ENCODE data around the gene ATP6V1C2.
"Not testable (repeated sequence)": the region's sequence is repeated elsewhere in the genome, so short reads cannot be mapped to it uniquely, and the experiment has no call there.

The ATP6V1C2 gene

DNA sequence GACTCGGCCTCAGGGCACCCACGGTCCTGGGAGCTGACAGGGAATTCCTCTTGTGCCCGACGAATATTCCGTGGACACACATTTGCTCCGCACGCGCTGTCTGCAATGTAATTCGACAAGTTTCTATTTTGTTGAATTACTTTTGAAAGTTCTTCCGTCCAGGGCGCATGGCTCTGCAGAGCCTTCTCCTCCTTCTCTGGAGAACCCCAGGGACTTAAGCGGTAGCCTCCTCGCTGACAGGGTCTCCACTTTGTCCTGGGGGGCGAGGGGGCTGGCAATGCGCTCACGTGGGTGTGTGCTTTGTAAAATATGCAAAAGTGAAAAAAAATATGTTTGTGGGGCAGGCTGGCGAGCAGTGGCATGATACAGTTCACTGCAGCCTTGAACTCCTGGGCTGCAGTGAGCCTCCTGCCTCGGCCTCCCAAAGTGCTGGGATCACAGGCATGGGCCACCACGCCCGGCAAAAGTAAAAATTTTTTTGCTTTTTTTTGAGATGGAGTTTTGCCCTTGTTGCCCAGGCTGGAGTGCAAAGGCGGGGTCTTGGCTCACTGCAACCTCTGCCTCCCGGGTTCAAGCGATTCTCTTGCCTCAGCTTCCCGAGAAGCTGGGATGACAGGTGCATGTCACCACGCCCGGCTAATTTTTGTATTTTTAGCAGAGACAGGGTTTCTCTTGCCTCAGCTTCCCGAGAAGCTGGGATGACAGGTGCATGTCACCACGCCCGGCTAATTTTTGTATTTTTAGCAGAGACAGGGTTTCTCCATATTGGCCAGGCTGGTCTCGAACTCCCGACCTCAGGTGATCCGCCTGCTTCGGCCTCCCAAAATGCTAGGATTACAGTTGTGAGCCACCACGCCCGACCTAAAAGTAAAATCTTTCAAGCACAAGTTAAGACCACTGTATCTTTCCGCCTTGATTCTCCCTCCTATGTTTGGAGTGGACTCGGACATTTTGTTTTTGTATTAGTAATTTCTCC, 92.0 kb downstream of the ATP6V1C2 start:
- not testable (repeated sequence) for DNase-seq (ENCODE audit: low spot score)

DNA sequence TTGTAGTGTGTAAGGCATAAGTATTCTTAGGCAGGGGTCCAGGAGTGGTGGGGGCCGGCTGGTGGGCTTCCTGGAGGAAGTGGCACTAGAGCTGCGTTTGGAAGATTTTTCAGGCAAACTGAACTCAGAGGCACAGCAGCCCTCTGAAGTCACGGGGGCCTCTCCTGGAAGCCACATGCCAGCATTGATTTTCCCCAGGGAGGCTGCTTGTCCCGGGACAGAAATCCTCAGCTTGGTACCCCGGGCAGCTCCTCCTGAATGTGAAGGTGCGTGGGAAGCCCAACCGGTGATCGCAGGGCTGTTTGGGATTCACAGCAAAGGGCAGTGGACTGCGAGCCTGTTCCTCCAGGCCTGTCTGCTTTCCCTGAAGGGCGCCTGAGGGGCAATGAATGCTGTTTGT, 92.7 kb downstream of the ATP6V1C2 start:
- DNase-seq (ENCODE audit: low spot score): no peak

DNA sequence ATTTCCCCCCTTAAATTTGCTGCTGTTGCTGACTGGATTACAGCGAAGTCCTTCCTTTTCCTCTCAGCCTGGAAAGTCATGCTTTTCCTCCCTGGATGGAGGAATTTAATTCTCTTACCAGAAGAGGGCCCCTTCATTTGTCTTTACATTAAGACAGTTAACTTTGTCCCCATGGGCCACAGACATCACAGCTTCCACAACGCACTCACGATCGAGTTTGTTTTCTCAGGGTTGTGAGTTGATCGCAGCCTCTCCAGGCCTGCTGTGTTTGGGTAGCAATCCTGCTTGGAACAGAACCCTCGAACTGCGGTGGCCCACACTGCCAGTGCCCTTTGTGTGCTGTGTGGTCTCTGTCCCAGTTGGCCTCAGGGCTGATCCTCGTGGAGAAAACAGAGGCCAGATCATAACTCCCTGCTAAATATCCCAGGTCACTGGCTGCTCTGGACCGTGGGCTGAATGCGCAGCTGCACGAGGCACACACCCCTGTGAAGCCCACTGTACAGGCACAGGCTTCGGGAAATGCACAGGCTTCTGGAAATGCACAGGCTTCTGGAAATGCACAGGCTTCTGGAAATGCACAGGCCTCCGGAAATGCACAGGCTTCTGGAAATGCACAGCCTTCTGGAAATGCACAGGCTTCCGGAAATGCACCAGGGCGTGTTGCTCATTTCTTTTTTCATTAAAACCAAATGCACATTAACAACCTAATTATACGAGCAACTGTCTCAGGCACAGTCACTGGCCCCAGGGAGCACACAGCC, 93.3 kb downstream of the ATP6V1C2 start:
- DNase-seq (ENCODE audit: low spot score): no peak

DNA sequence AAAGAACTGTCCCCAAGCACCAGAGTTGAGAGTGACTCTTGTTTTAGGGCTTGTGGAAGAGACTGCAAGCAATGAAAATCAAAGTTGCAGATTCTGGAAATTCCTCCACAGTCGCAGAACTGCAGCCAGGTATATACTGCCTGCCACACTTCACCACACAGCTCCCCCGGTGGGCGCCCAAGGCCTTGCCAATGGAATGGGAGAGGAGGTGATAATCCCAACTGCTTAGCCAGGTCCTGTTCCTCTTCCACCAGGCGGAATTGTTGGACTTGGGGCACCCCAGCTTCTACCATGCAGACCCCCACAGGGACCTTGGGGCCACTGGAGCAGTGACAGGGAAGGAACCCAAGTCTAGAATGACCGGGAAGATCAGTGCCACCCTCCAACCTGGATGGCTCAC, 96.0 kb downstream of the ATP6V1C2 start:
- DNase-seq (ENCODE audit: low spot score): peak; percentile 72

DNA sequence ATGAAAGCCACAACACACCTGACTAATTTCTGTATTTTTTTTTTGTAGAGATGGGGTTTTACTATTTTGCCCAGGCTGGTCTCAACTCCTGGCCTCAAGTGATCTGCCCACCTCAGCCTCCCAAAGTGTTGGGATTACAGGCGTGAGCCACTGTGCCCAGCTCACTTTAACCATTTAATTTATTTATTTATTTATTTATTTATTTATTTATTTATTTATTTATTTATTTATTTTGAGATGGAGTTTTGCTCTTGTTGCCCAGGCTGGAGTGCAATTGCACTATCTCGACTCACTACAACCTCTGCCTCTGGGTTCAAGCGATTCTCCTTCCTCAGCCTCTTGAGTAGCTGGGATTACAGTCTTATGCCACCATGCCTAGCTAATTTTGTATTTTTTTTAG, 96.9 kb downstream of the ATP6V1C2 start:
- not testable (repeated sequence) for DNase-seq (ENCODE audit: low spot score)

DNA sequence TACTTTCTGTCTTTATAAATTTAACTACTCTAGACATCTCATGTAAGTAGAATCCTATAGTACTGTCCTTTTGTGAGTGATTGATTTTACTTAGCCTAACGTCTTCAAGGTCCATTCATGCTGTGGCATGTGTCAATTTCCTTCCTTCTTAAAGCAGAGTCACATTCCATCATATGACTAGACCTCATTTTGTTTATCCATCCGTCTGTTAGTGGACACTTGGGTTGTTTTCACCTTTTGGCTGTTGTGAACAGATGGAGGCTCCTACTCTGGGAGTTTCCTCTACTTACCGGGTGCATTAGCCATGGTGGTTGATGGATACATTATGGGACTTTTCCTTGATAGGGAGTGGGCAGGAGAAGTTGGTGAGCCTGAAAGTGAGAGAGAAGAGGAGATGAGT, 97.6 kb downstream of the ATP6V1C2 start:
- no peak for DNase-seq (ENCODE audit: low spot score)

DNA sequence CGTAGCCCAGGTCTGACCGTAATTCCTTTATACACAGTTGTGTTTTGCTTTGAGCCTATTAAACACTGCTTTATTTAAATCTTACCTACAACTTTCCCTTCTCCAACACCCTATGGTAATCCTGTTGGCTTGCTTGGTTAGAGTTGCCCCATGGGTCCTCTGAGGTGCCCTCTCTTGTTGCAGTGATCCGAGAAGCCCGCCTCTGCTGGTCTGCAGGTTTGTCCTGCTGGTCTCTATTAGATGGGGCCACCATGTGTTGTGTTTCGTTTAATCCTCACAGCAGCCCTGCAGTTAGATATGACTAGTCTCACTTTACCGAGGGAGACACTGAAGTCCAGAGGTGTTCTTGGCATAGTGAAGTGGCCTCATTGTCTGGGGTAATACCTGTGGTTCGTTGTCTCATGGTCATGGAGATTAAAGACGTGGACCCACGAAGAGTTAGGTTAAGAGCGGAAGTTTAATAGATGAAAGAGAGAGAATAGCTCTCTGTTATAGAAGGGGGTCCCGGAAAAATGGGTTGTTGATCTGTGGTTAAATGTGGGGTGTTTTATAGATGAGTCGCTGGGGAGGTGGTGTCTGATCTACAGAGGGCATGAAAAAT, 98.4 kb downstream of the ATP6V1C2 start:
- no peak for DNase-seq (ENCODE audit: low spot score)

DNA sequence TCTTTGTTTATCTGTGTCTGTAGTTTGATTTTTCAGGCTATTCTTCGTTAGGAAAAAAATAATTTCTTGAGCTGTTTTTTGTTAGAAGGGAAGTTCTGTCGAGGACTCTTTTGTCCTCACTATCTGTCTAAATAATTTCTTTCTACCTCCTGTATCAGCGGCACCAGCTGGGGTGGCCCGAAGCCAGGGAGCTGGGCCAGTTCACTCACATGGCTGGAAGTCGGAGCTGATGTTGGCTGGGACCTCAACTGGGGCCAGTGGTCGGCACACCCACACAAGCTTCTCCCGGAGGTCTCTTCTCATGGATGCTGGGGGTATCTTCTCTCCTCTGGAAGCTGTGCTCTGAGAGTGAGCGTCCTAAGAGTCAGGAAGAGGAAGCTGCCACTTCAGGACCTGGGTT, 99.1 kb downstream of the ATP6V1C2 start:
- no peak for DNase-seq (ENCODE audit: low spot score)

DNA sequence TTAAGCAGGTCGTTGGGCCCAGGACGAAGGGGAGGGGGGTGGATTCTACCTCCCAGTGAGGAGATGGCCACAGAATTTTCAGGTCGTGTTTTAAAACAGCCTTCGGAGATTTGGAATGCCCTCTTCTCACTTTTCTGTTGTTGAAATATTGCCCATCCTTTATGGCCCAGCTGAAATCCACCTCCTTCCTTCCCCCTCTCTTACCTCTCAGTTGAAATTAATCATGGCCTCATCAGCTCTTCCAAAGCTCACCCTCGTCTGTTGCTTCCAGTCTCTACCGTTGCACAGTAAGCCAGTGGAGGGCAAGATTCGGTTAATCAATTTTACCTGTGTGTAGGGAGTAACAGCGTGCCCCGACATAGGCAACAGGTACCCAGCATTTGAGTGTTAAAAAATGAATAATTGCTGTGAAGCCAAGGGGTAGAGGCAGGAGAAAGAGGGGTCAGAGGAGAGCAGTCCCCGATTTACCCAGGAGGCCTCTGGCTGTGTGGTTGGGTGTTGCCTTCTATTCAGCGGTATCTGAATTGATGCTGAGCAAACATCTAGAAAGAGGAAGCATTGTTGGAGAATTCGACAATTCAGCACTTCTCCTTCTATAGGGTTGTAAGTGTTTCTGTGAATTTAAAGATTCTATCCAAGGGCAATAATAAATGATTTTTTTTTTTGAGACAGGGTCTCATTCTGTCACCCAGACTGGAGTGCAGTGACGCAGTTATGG, 99.7 kb downstream of the ATP6V1C2 start:
- DNase-seq (ENCODE audit: low spot score): no peak

DNA sequence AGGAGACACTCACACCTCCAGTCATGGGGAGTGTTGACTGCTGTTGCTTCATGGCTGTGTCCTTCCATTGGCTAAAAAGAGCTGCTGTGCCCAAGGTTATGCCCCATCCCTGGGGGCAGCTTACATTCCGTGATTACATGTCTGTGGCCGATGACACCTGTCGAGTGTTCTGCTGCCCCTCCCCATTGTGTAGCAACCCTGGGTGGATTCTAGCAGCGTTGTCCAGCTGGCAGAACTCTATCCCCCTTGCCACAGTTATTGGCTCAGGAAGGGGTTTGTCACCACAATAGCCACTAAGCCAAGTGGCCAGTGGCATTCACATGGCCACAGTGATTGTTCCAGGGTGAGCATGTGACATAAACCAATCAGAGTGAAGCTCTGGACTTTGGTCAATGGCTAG, 102.8 kb downstream of the ATP6V1C2 start:
- no peak for DNase-seq (ENCODE audit: low spot score)

DNA sequence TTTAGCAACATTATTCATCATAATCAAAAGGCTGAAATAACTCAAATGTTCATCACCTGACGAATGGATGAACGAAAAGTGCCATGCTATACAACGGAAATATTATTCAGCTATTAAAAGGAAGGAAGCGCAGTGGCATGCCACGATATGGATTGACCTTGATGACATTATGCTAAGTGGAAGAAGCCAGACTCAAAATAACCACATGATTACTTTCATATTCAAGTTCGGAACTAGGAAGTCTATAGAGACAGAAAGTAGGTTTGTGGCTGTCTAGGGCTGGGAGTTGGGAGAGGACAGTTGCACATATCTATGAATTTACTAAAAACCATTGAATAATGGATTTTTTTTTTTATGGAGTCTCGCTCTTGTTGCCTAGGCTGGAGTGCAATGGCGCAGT, 104.6 kb downstream of the ATP6V1C2 start:
- DNase-seq (ENCODE audit: low spot score): no peak

DNA sequence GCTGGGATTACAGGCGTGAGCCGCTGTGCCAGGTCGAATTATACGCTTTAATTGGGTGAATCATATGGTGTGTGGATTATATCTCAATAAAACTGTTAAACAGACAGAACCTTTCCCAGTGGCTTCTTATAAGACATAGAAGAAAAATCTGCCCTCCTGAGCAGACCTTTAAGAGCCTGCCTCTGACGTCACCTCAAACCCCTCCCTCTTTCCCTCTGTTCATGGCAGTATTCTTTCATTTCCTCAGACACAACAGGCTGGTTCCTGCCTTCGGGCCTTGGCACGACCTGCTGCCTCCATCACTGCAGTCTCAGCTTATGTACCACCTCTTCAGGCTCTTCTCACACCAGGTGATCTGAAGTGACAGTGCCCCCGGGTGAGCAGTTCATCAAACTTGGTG, 105.2 kb downstream of the ATP6V1C2 start:
- no peak for DNase-seq (ENCODE audit: low spot score)

DNA sequence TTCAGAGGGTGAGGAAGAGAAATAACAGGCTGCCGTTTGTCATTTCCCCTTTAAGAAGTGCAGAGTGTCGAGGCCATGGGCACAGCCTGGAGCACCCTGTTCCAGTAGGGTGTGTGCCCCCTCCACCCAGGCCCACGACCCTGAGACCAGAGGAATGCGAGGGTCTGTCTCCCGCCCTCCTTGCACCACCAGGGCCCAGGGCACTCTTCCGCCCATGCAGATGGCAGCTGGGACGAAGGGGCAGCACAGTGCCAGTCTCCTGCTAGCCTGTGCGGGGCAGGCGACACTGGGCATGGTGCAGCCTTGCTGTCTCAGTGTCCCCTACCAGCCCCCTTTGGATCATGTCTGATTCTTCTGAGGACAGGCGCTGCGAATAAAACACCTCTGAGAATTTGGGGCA, 106.9 kb downstream of the ATP6V1C2 start:
- DNase-seq (ENCODE audit: low spot score): no peak

DNA sequence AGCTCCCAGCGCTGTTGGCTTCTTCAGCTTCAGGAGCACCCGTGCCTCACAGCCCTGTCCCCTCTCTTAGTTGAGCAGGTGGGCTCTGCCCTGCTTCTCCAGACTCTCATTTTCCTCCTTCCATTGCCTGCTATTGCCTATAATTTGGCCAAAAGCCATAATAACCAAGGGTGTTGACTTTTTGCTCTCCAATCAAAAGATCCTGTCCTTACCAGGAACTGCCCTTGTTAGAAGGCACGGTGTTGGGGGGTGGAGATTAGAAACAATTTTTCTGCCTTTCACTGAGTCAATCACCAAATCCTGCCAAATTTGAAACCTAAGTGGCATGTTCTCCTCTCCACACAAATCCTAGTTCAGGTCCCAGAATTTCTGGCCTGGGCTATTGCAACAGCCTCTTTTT, 107.9 kb downstream of the ATP6V1C2 start:
- DNase-seq (ENCODE audit: low spot score): no peak

DNA sequence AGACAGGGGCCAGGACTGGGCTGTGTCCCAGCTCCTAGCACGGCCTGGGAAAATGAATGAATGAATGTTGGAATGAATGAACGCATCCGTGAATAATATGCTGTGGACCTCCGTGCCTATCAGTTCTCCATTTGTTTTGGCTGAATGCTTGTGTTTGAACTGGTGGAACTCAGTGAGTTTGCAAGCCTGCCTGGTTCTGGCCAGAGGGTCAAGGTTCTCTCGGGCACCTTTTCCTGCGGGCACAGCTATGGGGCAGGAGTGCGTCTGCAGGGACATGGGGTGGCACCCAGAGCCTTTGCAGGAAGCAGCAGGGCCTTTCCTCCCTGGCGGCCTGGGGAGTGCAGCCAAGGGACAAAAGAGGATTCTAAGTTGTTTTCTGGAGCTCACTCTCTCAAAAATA, 108.8 kb downstream of the ATP6V1C2 start:
- no peak for DNase-seq (ENCODE audit: low spot score)

DNA sequence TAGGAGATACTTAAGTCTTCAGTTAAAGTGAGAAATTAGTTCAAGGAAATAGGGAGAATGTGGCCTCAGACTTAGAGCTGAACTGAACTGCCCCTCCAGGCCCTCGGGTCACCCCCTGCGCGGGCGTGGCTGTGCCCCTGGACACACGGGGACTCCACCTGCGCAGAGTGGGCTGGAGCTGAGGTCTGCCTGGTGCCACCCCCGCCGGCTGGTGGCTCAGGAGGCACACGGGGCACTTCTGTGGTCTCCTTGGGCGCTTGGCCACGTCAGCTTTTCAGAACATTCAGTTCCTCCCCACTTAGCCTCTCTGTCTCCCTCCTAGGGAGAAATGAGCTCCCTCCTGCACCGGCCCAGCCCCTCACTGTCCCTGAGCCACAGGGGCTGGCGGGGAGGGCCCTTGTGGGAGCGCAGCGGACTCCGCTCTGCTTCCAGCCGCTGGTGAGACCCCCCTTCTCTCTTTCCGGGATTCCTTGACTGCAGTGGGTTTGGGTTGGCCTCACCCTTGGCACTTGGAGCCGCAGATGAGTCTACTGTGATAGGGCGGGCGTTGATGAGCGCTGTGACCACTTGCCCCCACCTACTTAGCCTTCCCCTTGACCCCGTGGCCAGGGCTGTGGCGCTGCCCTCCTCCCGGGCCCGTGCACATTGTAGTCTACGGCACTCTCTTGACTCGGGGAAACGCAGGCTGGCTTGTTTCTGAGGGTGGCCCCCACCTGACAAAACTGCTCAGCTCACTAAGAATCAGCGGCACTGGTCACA, 109.4 kb downstream of the ATP6V1C2 start:
- DNase-seq (ENCODE audit: low spot score): no peak

DNA sequence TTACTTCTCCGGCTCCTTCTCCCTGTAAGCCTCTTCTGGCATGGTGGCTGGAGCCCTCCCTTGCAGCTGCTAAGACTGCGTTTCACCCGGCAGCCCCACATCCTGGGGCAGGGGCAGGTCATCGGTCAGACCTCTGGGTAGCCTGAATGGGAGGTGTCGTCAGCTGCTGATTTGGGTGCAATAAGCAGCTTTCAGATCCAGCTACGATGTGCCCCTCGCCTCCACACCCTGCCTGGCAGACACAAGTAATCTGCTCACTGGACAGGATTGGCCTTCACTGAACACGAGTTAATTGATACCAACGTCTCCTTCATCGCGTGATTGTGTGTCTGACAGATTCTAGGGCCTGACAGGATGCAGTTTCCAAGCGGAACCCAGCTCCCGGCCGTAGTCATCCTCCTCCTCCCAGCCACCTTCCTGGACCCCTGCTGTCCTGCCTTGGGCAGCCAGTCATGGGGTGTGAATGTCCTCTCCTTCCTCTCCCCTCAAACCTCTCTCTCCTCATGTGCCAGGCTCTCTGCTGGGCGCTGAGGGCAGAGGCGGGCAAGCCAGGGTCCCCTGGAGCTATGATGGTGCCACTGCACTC, 110.1 kb downstream of the ATP6V1C2 start:
- DNase-seq (ENCODE audit: low spot score): no peak

DNA sequence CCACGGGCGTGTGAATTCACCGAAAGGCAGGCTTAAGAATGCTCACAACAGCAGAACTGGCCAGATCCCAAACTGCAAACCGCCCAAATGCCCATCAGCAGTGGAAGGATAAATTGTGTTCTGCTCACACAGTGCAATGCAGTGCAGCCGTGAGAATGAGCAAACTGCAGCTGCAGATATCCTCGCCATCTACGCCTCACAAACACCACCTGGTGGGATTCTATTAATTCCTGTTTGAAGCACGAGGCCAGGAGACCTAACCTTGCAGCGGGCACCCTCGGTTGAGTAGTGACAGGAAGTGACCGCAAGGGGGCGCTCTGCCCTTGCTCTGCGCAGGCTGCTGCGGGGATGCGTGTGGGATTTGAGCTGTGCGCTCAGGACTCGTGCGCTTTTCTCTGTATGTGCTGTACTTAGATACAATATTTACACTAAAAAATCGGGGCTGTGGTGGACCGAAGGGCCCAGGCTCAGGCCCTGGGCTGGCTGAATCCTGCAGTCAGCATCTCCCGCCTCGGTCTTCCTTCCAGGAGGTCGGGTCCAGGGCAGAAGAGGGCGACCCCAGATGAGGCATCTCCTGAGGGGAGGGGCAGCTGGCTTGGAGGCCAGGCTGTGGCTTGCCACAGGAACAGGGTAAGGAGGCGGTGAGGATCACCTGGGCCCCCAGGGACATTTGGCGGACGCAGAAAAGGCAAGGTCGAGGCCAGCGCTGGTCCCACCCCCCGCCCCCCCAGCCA, 110.9 kb downstream of the ATP6V1C2 start:
- DNase-seq (ENCODE audit: low spot score): peak; percentile 87

DNA sequence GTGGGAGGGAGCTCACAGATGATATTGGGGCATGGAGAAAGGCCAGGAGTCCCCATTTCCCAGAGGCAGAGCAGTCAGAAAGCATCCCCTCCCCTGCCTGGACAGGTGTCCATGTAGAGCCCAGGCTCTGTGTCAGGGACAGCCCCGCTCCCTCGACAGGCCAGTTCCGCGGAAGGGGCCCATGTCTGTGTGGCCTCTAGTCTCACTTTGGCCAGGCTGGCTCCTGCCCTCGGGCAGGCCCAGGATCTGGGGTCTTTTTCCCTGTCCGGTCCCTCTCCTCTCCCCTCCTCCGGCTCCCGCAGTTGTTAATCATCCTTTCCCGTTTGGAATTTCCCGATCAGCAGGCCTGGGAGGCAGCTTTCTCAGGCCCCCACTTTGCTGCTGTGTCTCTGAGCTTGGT, 111.6 kb downstream of the ATP6V1C2 start:
- no peak for DNase-seq (ENCODE audit: low spot score)

DNA sequence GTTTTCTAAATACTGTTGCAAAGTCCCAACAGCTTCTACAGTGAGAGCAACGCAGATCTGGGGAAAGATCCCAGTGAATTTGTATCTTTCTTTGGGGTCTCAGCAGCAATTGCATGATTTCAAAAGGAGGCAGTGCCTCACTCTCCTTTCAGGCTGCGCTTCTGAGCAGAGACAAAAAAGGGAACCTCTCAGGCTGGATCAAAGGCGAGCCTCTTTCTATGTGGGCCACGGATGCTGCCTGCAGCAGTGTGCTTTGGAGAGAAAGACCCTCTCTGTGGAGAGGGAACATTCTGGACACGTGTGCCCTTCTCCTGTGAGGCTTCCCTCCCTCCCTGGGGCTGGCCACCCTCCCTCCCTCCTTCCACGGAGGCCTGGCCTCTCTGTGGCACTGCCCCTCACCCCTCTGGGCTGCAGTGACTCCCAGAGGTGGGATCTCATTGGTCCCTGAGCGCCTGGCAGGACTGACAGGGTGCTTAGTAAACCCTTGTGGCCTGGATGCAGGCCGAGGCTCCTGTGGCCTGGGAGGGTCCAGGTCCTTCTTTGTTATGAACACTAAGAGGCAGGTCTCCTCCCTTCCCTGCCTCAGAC, 112.7 kb downstream of the ATP6V1C2 start:
- DNase-seq (ENCODE audit: low spot score): no peak

Measured in iPS-NIHi11 (cell line).